CD4-positive, alpha-beta T cell (primary cell): ENCODE results near the gene MCM3. TPM values are rescaled to one million over a fixed set of nuclear protein-coding genes. Genes with fewer than 3 reads are reported as not detected.

Source experiments
- ATAC-seq: fragments of 200-7000 bp; cut with Tn5 transposase; one replicate; pipeline ENCODE4 v1.10.0; 2022; ENCODE audit warnings: mild to moderate bottlenecking; ENCODE audit not compliant: poor library complexity
- CTCF ChIA-PET: fragments of 350-600 bp; sonication (Branson Sonifier 250); formaldehyde crosslinking; loops from one replicate; lab custom pipeline; 2021; ENCODE audit warnings: antibody characterized with exemption, inconsistent platforms; lab: Charles Lee
- POLR2A ChIA-PET: fragments of 350-600 bp; sonication (Branson Sonifier 250); formaldehyde crosslinking; loops from one replicate; lab custom pipeline; 2021; ENCODE audit warnings: antibody characterized with exemption, inconsistent platforms; lab: Charles Lee
- DNase-seq, 14 experiments: peaks; one replicate each; pipeline ENCODE4 v3.0.0-alpha.2; 2013 to 2020; ENCODE audit warnings: mixed read lengths in 2 of 14
- H3K27ac ChIP-seq, 2 donors: one replicate each; pipeline versions ENCODE4 v1.5.1 to v1.7.0; 2013; ENCODE audit warnings: low read length in 2 of 2, low read depth in 1 of 2, mild to moderate bottlenecking in 1 of 2
- H3K27me3 ChIP-seq, 2 experiments: 1 replicate in 1 of 2; 2 replicates in 1 of 2; pipeline versions ENCODE4 v1.6.1 to v1.7.0; 2013; ENCODE audit warnings: low read length in 2 of 2, control low read depth in 1 of 2, mild to moderate bottlenecking in 1 of 2, moderate library complexity in 1 of 2; ENCODE audit not compliant: insufficient read depth in 2 of 2, control insufficient read depth in 1 of 2
- H3K36me3 ChIP-seq: one replicate; pipeline ENCODE4 v1.6.1; 2013; ENCODE audit warnings: low read length, control low read depth; ENCODE audit not compliant: insufficient read depth
- H3K4me1 ChIP-seq: one replicate; pipeline ENCODE4 v1.6.1; 2013; ENCODE audit warnings: low read length, control low read depth; ENCODE audit not compliant: insufficient read depth
- H3K4me3 ChIP-seq: one replicate; pipeline ENCODE4 v1.5.1; 2013; ENCODE audit warnings: mild to moderate bottlenecking, low read length, moderate library complexity
- H3K9me3 ChIP-seq, 2 experiments: 1 replicate in 1 of 2; 2 replicates in 1 of 2; pipeline versions ENCODE4 v1.6.1 to v1.7.0; 2013; ENCODE audit warnings: low read length in 2 of 2, mild to moderate bottlenecking in 2 of 2, control low read depth in 1 of 2, moderate library complexity in 1 of 2; ENCODE audit not compliant: control insufficient read depth in 1 of 2, insufficient read depth in 1 of 2
- H3K27ac Mint-ChIP-seq: one replicate; pipeline ENCODE4 v1.8.0; 2020; ENCODE audit warnings: mixed read lengths
- H3K27me3 Mint-ChIP-seq: one replicate; pipeline ENCODE4 v1.8.0; 2021; ENCODE audit warnings: mixed read lengths
- H3K36me3 Mint-ChIP-seq: one replicate; pipeline ENCODE4 v1.8.0; 2021; ENCODE audit warnings: low read depth, mixed read lengths
- H3K4me1 Mint-ChIP-seq: one replicate; pipeline ENCODE4 v1.8.0; 2021; ENCODE audit warnings: low read depth, mixed read lengths
- H3K4me3 Mint-ChIP-seq: one replicate; pipeline ENCODE4 v1.8.0; 2020; ENCODE audit warnings: mild to moderate bottlenecking, mixed read lengths
- H3K9me3 Mint-ChIP-seq: one replicate; pipeline ENCODE4 v1.8.0; 2020; ENCODE audit warnings: mixed read lengths
- CTCF ChIP-seq: fragments of 200-600 bp; IDR thresholded peaks from one replicate; pipeline ENCODE4 v1.8.0; 2022; ENCODE audit warnings: antibody characterized with exemption, mild to moderate bottlenecking
- intact Hi-C, 2 experiments: fragments of 100-400 bp; cut with DNase I in 1 of 2; cut with micrococcal nuclease in 1 of 2; formaldehyde crosslinking; loops; one replicate each; pipeline versions ENCODE4 v1.15.1 to v1.9.0; 2023 to 2025; cut with DNase I, micrococcal nuclease
- total RNA-seq, 174 experiments: library from RNA in 2 of 174; stranded (reverse) in 2 of 174; gene quantifications; one replicate each; pipeline ENCODE4 v1.2.3 and lab custom pipeline; 2021 to 2026

Gene MCM3
- total RNA-seq, 2 experiments from 2014 or later, result 9.3 to 10.1 TPM

- H3K27ac Mint-ChIP-seq, result no peak overlapping the region
- CTCF ChIA-PET, result no interaction called here
- no peak overlapping the region for H3K27ac ChIP-seq
- TF ChIP-seq CTCF, result no peak
- H3K4me1 Mint-ChIP-seq, result no peaks in the 10 kb centered on the region
- peaks cover 30% of the 10 kb centered on the region for H3K27me3 Mint-ChIP-seq
- DNase-seq (no peak), ATAC-seq (no peak)
- H3K36me3 Mint-ChIP-seq, result no peaks in the 10 kb centered on the region
- no peak overlapping the region for H3K4me3 Mint-ChIP-seq
- intact Hi-C loops, result no loop called here
- H3K27me3 ChIP-seq, result peaks cover 0 to 7% of the 10 kb centered on the region in 2 experiments
- H3K9me3 Mint-ChIP-seq, result no peaks in the 10 kb centered on the region
- POLR2A ChIA-PET, result no interaction called here
- H3K4me1 ChIP-seq, result peaks cover 4% of the 10 kb centered on the region
- H3K4me3 ChIP-seq, result no peak overlapping the region
- H3K36me3 ChIP-seq, result no peaks in the 10 kb centered on the region
- H3K9me3 ChIP-seq, result no peaks in the 10 kb centered on the region
Observed at GRCh38 chr6:52249078-52249477, 35.5 kb downstream of the MCM3 start.

- H3K27ac Mint-ChIP-seq, result no peak overlapping the region
- peaks cover 9% of the 10 kb centered on the region for H3K4me1 Mint-ChIP-seq
- no peak for TF ChIP-seq CTCF
- peaks cover 11% of the 10 kb centered on the region for H3K27me3 Mint-ChIP-seq
- CTCF ChIA-PET, result no interaction called here
- H3K9me3 ChIP-seq, result no peaks in the 10 kb centered on the region
- intact Hi-C loops, result no loop called here
- ATAC-seq (no peak), DNase-seq (no peak)
- H3K36me3 ChIP-seq, result no peaks in the 10 kb centered on the region
- POLR2A ChIA-PET, result no interaction called here
- no peaks in the 10 kb centered on the region for H3K4me1 ChIP-seq
- no peaks in the 10 kb centered on the region for H3K9me3 Mint-ChIP-seq
- H3K4me3 Mint-ChIP-seq, result no peak overlapping the region
- H3K27me3 ChIP-seq, result no peaks in the 10 kb centered on the region
- no peak overlapping the region for H3K27ac ChIP-seq
- no peaks in the 10 kb centered on the region for H3K36me3 Mint-ChIP-seq
- no peak overlapping the region for H3K4me3 ChIP-seq
Observed at GRCh38 chr6:52245425-52245824, 39.1 kb downstream of the MCM3 start.

- POLR2A ChIA-PET, result no interaction called here
Observed at GRCh38 chr6:52244400-52244799, 40.1 kb downstream of the MCM3 start, which contains the start of gene IL17F. Gene IL17F (minus strand): TSS chr6:52244500. CDS start chr6:52244429, 71 bp downstream.

More at GRCh38 chr6:52244400-52244799, 40.1 kb downstream of the MCM3 start, which contains the start of gene IL17F:
- no peak within 1 kb of the TSS for H3K4me3 Mint-ChIP-seq
- no peaks in the 10 kb centered on the region for H3K36me3 Mint-ChIP-seq
- ATAC-seq, result no peak
- H3K27me3 Mint-ChIP-seq, result peaks cover 11% of the 10 kb centered on the region
- Histone ChIP-seq H3K27me3 (no peaks in the 10 kb centered on the region), H3K36me3 (no peaks in the 10 kb centered on the region), H3K4me1 (no peaks in the 10 kb centered on the region), H3K27ac (no peak within 1 kb of the TSS), H3K9me3 (no peaks in the 10 kb centered on the region), H3K4me3 (no peak within 1 kb of the TSS)
- CTCF ChIA-PET, result no interaction called here
- H3K4me1 Mint-ChIP-seq, result peaks cover 9% of the 10 kb centered on the region
- no peak for DNase-seq
- no peak for TF ChIP-seq CTCF
- no peak within 1 kb of the TSS for H3K27ac Mint-ChIP-seq
- intact Hi-C loops, result no loop called here
- H3K9me3 Mint-ChIP-seq, result no peaks in the 10 kb centered on the region
